PC-3 (cell line): Measurements from ENCODE around the gene RABIF.

ENCODE experiments used
- EZH2 ChIP-seq: fragments of 300-600 bp; sonication (generic); IDR thresholded peaks from one replicate; pipeline ENCODE4 v1.6.1; 2017; ENCODE audit warnings: antibody characterized with exemption, mild to moderate bottlenecking, low read length; ENCODE audit not compliant: unreplicated experiment
- TF ChIP-seq, protein P1 (sequence below): fragments of 300-600 bp; sonication (generic); conservative IDR thresholded peaks from 2 replicates; pipeline ENCODE4 v1.5.1; 2017; ENCODE audit warnings: antibody characterized with exemption, low read depth, mild to moderate bottlenecking, low read length

DNA sequence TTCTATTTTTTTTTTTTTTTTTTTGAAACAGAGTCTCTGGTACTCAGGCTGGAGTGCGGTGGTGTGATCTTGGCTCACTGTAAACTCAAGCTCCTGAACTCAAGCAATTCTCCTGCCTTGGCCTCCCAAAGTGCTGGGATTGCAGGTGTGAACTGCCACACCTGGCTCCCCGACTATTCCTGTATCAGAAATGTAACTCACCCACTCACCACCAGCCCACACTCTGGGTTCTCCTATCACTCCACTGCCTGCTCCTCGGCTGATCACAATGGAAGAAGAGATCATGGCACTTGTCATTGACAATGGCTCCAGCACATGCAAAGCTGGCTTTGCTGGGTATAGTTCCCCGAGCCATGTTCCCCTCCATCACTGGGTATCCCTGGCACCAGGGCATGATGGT lies 15.9 kb downstream of the RABIF start:
- no peak for TF ChIP-seq EZH2
- TF ChIP-seq, protein P1, sequence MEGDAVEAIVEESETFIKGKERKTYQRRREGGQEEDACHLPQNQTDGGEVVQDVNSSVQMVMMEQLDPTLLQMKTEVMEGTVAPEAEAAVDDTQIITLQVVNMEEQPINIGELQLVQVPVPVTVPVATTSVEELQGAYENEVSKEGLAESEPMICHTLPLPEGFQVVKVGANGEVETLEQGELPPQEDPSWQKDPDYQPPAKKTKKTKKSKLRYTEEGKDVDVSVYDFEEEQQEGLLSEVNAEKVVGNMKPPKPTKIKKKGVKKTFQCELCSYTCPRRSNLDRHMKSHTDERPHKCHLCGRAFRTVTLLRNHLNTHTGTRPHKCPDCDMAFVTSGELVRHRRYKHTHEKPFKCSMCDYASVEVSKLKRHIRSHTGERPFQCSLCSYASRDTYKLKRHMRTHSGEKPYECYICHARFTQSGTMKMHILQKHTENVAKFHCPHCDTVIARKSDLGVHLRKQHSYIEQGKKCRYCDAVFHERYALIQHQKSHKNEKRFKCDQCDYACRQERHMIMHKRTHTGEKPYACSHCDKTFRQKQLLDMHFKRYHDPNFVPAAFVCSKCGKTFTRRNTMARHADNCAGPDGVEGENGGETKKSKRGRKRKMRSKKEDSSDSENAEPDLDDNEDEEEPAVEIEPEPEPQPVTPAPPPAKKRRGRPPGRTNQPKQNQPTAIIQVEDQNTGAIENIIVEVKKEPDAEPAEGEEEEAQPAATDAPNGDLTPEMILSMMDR, result no peak
